CD14-positive monocyte (primary cell): Measurements from ENCODE around the gene ZGRF1. TPM values are rescaled to one million over a fixed set of nuclear protein-coding genes. Genes with fewer than 3 reads are reported as not detected.

Experiments
- DNase-seq, 3 donors: peaks; one replicate each; pipeline ENCODE4 v3.0.0-alpha.2; 2011 to 2022
- H2AFZ ChIP-seq: 2 replicates; pipeline ENCODE4 v1.6.0; 2012; ENCODE audit warnings: mild to moderate bottlenecking, low read depth, low read length, inconsistent platforms; ENCODE audit not compliant: insufficient read depth, poor library complexity, severe bottlenecking
- H3K27ac ChIP-seq, 2 donors: 1 replicate in 1 of 2; 2 replicates in 1 of 2; pipeline ENCODE4 v1.5.1; 2012 to 2013; ENCODE audit warnings: low read length in 2 of 2, control low read depth in 1 of 2, inconsistent platforms in 1 of 2, low read depth in 1 of 2, mild to moderate bottlenecking in 1 of 2
- H3K27me3 ChIP-seq, 2 donors: one replicate each; pipeline versions ENCODE4 v1.6.0 to v1.6.1; 2011 to 2013; ENCODE audit warnings: low read length in 2 of 2; ENCODE audit not compliant: control insufficient read depth in 2 of 2, insufficient read depth in 2 of 2
- H3K36me3 ChIP-seq, 2 donors: replicated peaks in 1 of 2; 1 replicate in 1 of 2; 2 replicates in 1 of 2; pipeline versions ENCODE4 v1.5.1 to v1.6.1; 2012 to 2013; ENCODE audit warnings: low read length in 2 of 2, control low read depth in 1 of 2, inconsistent platforms in 1 of 2, mild to moderate bottlenecking in 1 of 2; ENCODE audit not compliant: insufficient read depth in 2 of 2, control insufficient read depth in 1 of 2
- H3K4me1 ChIP-seq, 2 donors: 1 replicate in 1 of 2; 2 replicates in 1 of 2; pipeline versions ENCODE4 v1.5.1 to v1.6.1; 2012 to 2013; ENCODE audit warnings: low read length in 2 of 2, control low read depth in 1 of 2, inconsistent platforms in 1 of 2, mild to moderate bottlenecking in 1 of 2, moderate library complexity in 1 of 2; ENCODE audit not compliant: insufficient read depth in 2 of 2, control insufficient read depth in 1 of 2
- H3K4me2 ChIP-seq: replicated peaks from 2 replicates; pipeline ENCODE3; 2012; ENCODE audit warnings: low read length, moderate library complexity, mild to moderate bottlenecking; ENCODE audit not compliant: poor library complexity, severe bottlenecking; ENCODE audit errors: extremely low read depth
- H3K4me3 ChIP-seq, 3 experiments: fragments of 200-600 bp in 1 of 3; sonication (generic) in 1 of 3; replicated peaks in 1 of 3; 1 replicate in 2 of 3; 2 replicates in 1 of 3; pipeline ENCODE4 v1.5.1; 2011 to 2013; ENCODE audit warnings: low read length in 3 of 3, mild to moderate bottlenecking in 3 of 3, control low read depth in 2 of 3, low read depth in 2 of 3, inconsistent platforms in 1 of 3, moderate library complexity in 1 of 3
- H3K79me2 ChIP-seq: 2 replicates; pipeline ENCODE4 v1.6.0; 2012; ENCODE audit warnings: mild to moderate bottlenecking, control low read depth, inconsistent platforms, low read length, moderate library complexity; ENCODE audit not compliant: insufficient read depth
- H3K9ac ChIP-seq: 2 replicates; pipeline ENCODE4 v1.6.0; 2017; ENCODE audit warnings: low read length, mild to moderate bottlenecking; ENCODE audit not compliant: insufficient read depth, poor library complexity, severe bottlenecking
- H3K9me3 ChIP-seq, 2 donors: replicated peaks in 1 of 2; 1 replicate in 1 of 2; 2 replicates in 1 of 2; pipeline versions ENCODE4 v1.5.1 to v1.6.1; 2012 to 2013; ENCODE audit warnings: low read length in 2 of 2, control low read depth in 1 of 2; ENCODE audit not compliant: control insufficient read depth in 1 of 2, insufficient read depth in 1 of 2
- H4K20me1 ChIP-seq: 2 replicates; pipeline ENCODE4 v1.6.0; 2012; ENCODE audit warnings: mild to moderate bottlenecking, low read length, control low read depth, moderate library complexity; ENCODE audit not compliant: insufficient read depth
- H3K27ac Mint-ChIP-seq, 7 donors: one replicate each; pipeline ENCODE4 v1.8.0; 2020; ENCODE audit warnings: mild to moderate bottlenecking in 7 of 7, mixed read lengths in 7 of 7, moderate library complexity in 6 of 7, inconsistent platforms in 2 of 7
- H3K27me3 Mint-ChIP-seq, 3 donors: one replicate each; pipeline ENCODE4 v1.8.0; 2021 to 2022; ENCODE audit warnings: low read depth in 3 of 3, mild to moderate bottlenecking in 3 of 3, mixed read lengths in 3 of 3, moderate library complexity in 3 of 3, inconsistent platforms in 1 of 3
- H3K36me3 Mint-ChIP-seq, 2 donors: one replicate each; pipeline ENCODE4 v1.8.0; 2020; ENCODE audit warnings: mixed read lengths in 2 of 2, inconsistent platforms in 1 of 2, mild to moderate bottlenecking in 1 of 2
- H3K4me1 Mint-ChIP-seq: one replicate; pipeline ENCODE4 v1.8.0; 2020; ENCODE audit warnings: mild to moderate bottlenecking, mixed read lengths
- H3K4me3 Mint-ChIP-seq, 2 donors: one replicate each; pipeline ENCODE4 v1.8.0; 2020; ENCODE audit warnings: mild to moderate bottlenecking in 2 of 2, mixed read lengths in 2 of 2, moderate library complexity in 1 of 2
- H3K9me3 Mint-ChIP-seq, 7 donors: one replicate each; pipeline ENCODE4 v1.8.0; 2020 to 2022; ENCODE audit warnings: mixed read lengths in 7 of 7, mild to moderate bottlenecking in 6 of 7, moderate library complexity in 6 of 7, inconsistent platforms in 2 of 7
- WGBS: methylation state at CpG from one replicate; pipeline ENCODE4 v1.1.5; 2013; ENCODE audit warnings: missing lambda C conversion rate; ENCODE audit not compliant: insufficient coverage; 5-methylcytosine and 5-hydroxymethylcytosine counted together
- intact Hi-C, 2 donors: fragments of 100-400 bp; cut with micrococcal nuclease; formaldehyde crosslinking; loops; one replicate each; pipeline versions ENCODE4 v1.15.0 to v1.15.1; 2023
- polyA plus RNA-seq, 3 donors: library from polyadenylated mRNA; depleted of rRNA in 1 of 3; unstranded in 2 of 3; stranded (reverse) in 1 of 3; fragments of 300-500 nt in 2 of 3; fragments of >200 nt in 1 of 3; fragmentation: Illumina TruSeq in 2 of 3; gene quantifications; 1 replicate in 2 of 3; 2 replicates in 1 of 3; pipeline ENCODE4 v1.2.3, GENCODE V29; 2012 to 2021
- TF ChIP-seq, protein P1 (sequence below): fragments of 200-600 bp; IDR thresholded peaks from one replicate; pipeline ENCODE4 v1.8.0; 2022; ENCODE audit warnings: antibody characterized with exemption, mild to moderate bottlenecking

The ZGRF1 gene
- polyA plus RNA-seq, 3 donors, result 0.81 to 2.9 (median 0.81) TPM

DNA sequence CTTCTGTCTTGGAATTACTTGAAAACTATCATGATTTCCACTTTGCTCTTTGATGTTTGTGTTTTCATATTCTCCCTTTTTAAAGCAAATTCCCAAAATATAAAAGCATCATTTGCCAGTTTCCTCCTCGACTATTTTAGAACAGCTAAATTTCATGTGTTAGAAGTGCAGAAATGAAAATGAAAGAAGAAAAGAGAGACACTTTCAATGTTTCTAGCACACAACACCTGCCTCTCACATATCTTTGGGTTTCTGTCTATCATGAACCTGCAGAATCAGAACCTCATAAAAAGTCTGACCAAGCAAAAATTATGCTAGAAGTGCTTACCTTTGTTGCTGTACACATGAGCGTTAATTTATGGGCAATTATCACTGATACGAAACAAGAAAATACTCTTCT, 118.8 kb downstream of the ZGRF1 start:
- no peaks in the 10 kb centered on the region for H4K20me1 ChIP-seq
- WGBS, result no CpG with 5 or more reads among the region's 3 CpGs
- H3K4me3 Mint-ChIP-seq, result peak overlapping the region in 1 of 2 donors; percentile 89
- H3K4me1 Mint-ChIP-seq, result peaks cover 73% of the 10 kb centered on the region
- intact Hi-C loops, result no loop called here
- H3K9me3 ChIP-seq, result peaks cover 0 to 45% of the 10 kb centered on the region in 2 donors
- DNase-seq, result no peak
- H3K27me3 ChIP-seq, result peaks cover 93 to 99% of the 10 kb centered on the region in 2 donors
- H3K9me3 Mint-ChIP-seq, result peaks cover 0 to 56% (median 36%) of the 10 kb centered on the region in 7 donors
- H3K4me1 ChIP-seq, result peaks cover 42 to 44% of the 10 kb centered on the region in 2 donors
- no peak overlapping the region for H3K27ac ChIP-seq
- no peak overlapping the region for H3K27ac Mint-ChIP-seq
- H3K36me3 Mint-ChIP-seq, result peaks cover 3 to 25% of the 10 kb centered on the region in 2 donors
- H3K4me3 ChIP-seq, result no peak overlapping the region
- peaks cover 97 to 98% (median 97%) of the 10 kb centered on the region in 3 donors for H3K27me3 Mint-ChIP-seq
- TF ChIP-seq, protein P1, sequence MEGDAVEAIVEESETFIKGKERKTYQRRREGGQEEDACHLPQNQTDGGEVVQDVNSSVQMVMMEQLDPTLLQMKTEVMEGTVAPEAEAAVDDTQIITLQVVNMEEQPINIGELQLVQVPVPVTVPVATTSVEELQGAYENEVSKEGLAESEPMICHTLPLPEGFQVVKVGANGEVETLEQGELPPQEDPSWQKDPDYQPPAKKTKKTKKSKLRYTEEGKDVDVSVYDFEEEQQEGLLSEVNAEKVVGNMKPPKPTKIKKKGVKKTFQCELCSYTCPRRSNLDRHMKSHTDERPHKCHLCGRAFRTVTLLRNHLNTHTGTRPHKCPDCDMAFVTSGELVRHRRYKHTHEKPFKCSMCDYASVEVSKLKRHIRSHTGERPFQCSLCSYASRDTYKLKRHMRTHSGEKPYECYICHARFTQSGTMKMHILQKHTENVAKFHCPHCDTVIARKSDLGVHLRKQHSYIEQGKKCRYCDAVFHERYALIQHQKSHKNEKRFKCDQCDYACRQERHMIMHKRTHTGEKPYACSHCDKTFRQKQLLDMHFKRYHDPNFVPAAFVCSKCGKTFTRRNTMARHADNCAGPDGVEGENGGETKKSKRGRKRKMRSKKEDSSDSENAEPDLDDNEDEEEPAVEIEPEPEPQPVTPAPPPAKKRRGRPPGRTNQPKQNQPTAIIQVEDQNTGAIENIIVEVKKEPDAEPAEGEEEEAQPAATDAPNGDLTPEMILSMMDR, result no peak
- no peaks in the 10 kb centered on the region for H3K36me3 ChIP-seq
- no peak overlapping the region for H3K9ac ChIP-seq
- peak overlapping the region; percentile 7 for H3K4me2 ChIP-seq
- no peaks in the 10 kb centered on the region for H3K79me2 ChIP-seq
- no peak overlapping the region for H2AFZ ChIP-seq

DNA sequence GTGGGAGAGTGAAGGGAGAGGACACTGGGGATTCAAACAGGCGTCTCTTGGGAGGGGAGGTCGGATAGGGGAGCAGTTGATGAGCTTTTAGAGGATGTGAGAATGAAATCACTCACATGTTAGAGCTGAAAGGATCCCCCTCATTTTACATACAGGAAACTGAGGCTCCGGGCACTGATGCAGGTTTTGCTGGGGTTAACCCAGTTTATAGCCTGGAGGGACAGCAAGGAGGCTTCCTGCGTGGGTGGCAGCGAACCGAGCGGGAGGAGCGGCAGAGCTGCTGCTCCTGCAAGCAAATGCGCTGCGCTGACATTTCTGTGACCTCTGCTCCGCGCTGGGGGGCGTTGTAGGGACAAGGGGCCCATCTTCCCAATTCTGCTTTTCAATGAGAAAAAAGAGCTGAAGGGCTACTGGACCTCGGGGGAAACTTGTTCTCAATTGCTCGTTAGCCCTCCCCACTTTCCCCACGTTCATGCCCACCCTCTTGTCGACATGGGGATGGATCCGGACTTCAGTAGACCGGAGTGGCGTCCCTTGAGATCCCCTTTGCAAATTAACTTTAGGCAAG, 119.6 kb downstream of the ZGRF1 start:
- no peaks in the 10 kb centered on the region for H3K79me2 ChIP-seq
- Mint-ChIP-seq H3K27ac (no peak overlapping the region), H3K4me3 (peak overlapping the region; percentile 42 to 89), H3K27me3 (peaks cover 97 to 98% (median 97%) of the 10 kb centered on the region in 3 donors), H3K36me3 (peaks cover 3 to 21% of the 10 kb centered on the region in 2 donors), H3K9me3 (peaks cover 0 to 56% (median 32%) of the 10 kb centered on the region in 7 donors), H3K4me1 (peaks cover 66% of the 10 kb centered on the region)
- H3K36me3 ChIP-seq, result no peaks in the 10 kb centered on the region
- H3K4me2 ChIP-seq, result peak overlapping the region; percentile 92
- DNase-seq, result no peak
- H4K20me1 ChIP-seq, result no peaks in the 10 kb centered on the region
- TF ChIP-seq, protein P1, result no peak
- H3K27ac ChIP-seq, result no peak overlapping the region
- H3K4me1 ChIP-seq, result peaks cover 37 to 38% of the 10 kb centered on the region in 2 donors
- H3K9me3 ChIP-seq, result peaks cover 0 to 39% of the 10 kb centered on the region in 2 donors
- intact Hi-C loops, result no loop called here
- peak overlapping the region in 1 of 3 experiments; percentile 80 for H3K4me3 ChIP-seq
- no peak overlapping the region for H2AFZ ChIP-seq
- peaks cover 93 to 99% of the 10 kb centered on the region in 2 donors for H3K27me3 ChIP-seq
- 3% methylated on average over 15 of the region's 20 CpGs for WGBS
- H3K9ac ChIP-seq, result no peak overlapping the region
